Mesenteric fat pad (tissue), 1 donor: Measurements from ENCODE around the gene RMP24.

Experiments used
- DNase-seq: peaks from one replicate; pipeline ENCODE4 v3.0.0-alpha.2; 2020; ENCODE audit warnings: low spot score
- donor health status: DM: yes; HTN: yes; CAD: no.

Gene RMP24

DNA sequence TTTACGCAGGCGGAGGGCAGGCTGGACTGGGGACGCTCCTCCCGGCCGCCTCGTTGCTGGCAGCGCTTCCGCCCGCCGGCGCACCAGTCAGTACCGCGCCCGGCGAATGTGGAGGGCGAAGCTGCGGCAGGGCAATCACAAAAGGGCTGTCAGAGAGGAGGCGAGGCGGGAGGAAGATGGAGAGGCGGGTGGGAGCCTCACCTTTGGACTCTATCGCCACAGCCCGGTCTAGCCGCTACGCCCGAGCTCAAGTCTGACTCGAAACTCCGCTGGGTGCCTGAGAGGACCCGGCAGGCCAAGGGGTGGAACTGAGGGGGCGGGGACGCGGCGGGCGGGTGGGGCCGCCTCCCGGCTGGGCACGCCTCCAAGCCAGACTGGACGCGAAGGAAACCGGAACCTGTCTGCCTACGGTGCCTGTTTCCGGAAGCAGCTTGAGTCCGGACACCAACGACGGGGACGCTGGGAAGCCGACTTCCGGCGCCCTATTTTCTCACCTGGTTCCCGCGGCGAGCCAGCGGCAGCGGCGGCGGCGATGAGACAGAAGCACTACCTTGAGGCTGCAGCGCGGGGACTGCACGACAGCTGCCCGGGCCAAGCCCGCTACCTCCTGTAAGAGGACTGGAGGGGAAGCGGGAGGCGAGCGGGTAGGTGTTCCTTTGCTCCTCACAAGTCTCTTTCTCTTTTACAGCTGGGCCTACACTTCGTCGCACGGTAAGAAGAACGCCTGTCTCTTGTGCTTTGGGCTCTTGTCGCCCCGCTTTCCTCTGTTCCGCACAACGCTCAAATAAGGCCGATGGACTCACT lies at the start of gene RMP24:
TSS of gene RMP24 (plus strand) at position 483 of the 804 bp plus-strand sequence.
- DNase-seq, result peak; percentile 98

DNA sequence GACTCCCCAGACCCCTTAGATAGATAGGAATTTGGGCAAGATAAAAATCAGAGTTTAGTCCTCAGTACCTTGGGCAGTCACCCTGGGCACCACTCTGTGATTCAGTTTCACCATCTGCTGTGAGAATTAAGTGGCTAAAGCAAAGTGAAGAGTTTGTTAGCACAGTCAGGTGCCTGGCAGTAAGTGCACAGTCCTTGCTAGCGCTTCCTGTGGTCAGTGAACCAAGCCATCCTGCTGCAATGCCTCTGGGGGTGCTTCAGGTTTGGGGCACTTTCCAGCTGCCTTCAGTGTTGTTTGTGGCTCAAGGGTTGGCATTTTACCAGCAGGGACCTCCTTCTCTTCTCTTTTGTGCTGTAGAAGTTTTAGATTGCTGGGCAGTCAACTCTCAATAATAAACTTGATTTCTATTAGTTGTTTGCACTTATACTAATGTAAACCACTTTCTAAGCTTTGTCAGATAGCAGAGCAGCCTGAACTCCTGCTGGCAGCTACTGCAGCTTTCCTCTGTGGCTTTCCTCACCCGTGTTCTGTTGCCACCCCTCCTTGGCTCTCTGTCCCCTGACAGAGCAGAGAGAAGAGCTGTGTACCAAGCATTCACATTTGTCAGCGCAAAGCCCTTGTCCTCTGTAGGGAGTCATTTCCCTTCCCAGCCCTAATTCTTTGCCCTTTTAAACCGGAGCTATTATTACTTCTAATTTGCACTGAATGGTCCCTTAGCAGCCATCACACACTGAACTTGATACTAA lies 48.4 kb upstream of the RMP24 start:
- no peak for DNase-seq

DNA sequence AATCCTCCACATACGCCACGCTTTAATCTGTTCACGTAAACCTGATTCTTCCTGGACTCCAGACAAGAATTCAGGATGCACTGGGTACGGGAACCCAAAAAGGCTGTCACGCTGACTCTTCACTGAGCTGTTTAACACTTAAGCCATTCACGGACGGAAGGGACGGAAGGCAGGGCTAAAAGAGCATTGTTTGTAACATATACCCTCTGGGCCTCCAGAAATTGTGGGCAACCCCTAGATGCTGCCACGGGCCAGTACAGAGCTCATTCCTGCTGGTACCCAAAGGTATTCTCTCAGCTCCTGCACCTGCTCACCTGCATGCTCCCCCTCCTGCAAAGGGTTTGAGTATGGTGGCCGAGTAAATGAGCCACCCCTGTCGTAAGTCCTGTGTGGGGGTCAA lies 45.6 kb upstream of the RMP24 start:
- DNase-seq, result no peak

DNA sequence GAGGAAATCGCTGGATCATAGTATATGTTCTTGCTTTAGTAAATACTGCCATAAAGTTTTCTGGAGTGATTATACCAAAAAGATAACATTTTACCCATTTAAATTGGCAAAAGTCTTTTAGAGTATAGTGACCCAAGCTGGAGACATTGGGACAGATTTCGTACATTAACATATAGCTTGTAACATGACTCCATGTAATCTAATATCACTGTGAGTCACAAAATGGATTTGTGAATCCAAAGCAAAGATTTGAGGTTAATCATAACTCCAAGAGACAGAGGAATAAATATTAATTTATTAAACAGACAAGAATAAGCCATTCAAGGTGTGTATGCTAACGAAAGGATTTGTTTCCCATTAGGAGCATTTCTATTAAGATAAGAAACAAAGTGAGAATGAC lies 45.0 kb upstream of the RMP24 start:
- DNase-seq, result no peak

DNA sequence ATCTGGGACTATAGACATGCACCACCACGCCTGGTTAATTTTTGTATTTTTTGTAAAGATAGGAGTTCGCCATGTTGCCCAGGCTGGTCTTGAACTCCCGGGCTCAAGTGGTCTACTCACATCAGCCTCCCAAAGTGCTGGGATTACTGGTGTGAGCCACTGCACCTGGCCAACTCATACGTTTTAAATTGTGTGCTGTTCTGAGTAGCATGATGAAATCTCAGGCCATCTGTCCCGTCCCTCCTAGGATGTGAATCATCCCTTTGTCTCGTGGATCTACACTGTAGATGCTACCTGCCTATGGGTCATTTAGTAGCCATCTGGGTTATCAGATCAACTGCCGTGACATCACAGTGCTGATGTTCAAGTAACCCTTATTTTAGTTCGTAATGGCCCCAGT lies 38.5 kb upstream of the RMP24 start:
- no peak for DNase-seq

DNA sequence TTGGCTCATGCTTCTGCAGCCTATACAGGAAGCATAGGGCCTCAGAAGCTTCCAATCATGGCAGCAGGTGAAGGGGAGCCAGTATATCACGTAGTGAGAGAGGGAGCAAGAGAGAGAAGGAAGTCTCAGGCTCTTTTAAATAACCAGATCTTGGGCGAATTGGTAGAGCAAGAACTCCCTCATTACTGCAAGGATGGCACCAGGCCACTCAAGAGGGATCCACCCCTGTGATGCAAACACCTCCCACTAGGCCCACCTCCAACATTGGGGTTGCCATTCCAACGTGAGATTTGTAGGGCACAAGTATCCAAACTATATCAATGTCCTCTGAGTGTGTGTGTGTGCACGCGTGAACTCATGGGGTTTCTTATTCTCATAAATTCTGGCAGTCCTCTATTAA lies 37.6 kb upstream of the RMP24 start:
- DNase-seq, result no peak

DNA sequence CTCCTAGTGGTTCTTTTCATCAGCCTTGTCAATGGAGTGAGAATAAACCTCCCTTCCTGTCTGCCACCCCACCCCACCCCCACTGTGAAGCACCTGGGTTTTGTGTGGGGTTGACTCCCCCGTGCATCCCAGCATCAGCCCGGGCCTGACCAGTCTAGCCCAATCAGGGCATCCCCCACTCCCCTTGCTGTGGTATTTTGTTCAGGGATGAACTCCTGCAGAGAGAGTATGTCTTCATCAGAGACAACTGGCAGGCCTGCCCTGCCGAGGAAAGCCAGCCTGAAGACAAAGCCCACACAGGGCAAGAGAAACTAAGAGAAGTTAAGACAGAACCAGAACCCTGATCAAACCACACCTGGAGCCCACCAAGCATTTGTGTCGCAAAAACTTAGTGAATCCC lies 36.7 kb upstream of the RMP24 start:
- DNase-seq, result no peak

DNA sequence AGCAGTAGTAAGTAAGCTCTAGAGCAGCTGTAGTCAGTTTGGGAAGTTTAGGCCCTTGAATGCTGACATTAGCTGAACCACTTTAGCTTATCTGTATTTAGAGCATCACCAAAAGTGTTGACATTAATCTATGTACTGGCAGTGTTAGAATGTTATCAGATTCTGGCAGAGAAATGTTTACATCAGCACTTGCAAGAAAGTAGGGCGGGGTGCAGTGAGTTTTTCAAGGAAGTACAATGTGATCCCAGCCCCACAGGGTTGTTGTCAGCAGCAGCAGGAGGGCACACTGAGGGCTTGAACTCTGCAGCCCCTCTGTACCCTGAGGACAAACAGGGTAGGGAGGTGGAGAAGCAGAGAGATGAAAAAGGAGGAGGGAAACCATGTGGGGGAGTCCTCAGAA lies 35.5 kb upstream of the RMP24 start:
- no peak for DNase-seq

DNA sequence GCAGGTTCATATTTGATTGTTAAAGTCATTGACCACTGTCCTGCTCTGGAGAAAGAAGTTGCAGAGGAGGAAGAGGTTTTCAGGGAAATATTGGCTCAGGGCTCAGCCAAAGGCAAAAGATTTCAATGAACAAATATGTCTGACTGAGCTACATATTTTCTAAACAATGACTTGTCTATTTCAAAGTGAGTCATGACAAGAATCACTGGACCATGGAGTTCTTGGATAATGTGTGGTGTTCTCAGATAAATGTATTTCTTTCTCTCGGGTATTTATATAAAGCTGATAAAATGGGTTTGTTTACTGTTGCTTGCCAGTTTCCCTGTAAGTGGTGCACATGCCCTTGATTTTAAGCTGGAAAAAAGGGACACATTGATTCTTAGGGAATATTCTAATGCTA lies 34.3 kb upstream of the RMP24 start:
- no peak for DNase-seq

DNA sequence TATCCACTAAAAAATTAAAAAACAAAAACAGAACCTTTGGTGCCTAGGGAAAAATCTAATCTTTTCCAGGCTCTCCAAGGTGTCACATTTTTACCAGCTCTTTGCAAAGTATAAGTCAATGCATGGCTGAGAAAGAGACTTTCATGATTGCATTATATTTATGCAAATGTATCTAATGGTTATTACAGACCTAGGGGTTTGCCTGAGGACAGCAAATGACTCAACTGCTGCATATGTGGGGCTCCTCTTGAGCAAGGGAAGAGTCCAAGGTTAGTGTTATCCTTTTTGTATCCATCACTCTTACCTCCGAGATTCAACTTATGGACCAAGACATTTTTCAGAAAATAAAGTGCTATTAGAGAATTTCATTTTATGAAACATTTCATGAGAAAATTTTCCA lies 33.9 kb upstream of the RMP24 start:
- no peak for DNase-seq

DNA sequence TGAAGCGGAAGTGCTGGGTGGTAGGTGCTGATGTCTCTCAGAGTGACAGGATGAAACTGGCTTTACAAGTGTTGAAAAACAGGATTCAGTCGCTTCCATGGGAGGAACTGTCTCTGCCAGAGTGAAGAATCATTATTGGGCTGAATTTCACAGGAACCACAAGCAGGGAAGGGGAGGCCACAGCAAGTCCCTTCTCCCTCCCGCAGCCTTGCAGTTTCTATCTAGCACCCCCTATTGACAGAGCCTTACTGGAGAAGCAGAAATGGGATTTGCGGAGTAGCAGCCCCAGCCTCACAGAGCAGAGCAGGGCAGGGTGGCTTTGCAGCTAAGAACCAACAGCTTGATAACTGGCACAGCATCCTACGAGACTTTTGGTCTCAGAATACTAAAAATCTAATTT lies 33.3 kb upstream of the RMP24 start:
- DNase-seq, result no peak

DNA sequence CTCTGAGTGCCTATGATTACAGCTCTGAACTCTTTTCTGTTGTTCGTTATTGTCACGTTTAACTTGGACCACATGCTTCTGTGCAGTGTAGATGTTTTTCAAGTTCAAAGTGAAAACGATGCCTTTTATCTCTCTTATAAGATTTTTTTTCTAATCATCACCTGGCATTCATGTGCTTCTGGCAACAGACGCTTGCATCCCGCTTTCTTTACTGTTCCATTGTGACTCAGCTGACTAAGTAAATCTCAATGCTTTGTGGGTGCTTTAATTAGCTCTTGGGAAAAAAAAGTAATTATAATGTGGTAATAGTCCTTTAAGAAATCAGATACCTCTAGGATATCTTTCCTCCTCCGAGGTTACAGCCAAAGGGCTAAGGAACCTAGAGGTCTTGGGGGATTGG lies 31.2 kb upstream of the RMP24 start:
- DNase-seq, result no peak

DNA sequence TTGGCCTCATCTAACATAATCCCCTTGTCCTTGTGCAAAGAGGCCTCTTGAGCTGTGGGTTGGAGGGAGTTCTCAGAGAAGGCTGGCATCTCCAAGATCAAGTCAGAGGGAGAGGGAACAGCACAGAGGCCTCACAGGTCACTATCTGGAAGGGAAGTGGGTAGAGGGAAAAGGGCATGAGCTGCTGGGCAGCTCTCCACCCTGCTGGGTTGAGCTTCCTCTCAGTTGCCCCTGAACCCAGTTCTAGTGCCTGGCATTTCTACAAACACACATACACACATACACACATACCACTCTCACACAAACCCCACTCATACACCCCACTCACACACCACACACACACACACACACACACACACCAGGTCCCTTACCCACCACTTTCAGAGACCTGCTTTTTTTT lies 30.3 kb upstream of the RMP24 start:
- no peak for DNase-seq

DNA sequence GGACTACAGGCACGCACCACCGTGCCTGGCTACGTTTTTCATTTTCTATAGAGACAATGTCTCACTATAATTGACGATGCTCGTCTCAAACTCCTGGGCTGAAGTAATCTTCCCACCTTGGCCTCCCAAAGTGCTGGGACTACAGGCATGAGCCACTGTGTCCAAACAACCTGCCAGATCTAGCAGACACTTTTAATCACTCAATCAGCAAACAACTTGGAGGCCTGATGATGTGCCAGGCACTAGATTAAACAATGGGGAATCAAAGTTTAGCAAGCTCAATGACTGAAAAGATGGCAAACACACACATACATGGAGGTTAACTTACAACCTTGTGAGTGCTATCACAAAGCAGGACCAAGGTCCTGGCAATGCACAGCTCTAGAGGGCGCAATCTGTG lies 29.8 kb upstream of the RMP24 start:
- no peak for DNase-seq

DNA sequence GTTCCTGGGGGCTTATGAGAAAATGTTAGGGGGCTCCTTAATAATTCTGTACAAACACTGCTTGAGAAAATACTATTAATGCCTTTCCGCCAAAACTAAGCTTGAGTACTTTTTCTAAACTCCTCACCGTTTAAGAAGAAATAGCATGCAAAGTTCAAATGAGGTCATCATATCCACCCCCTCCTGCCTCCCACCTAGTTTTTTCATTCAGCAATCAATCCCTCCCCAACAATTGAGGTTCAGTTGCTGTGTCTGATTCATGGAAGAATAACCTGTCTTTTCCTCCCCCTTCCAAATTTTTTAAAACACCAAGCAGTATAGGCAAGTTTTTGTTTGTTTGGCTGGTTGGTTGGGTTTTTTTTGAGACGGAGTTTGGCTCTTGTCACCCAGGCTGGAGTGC lies 24.4 kb upstream of the RMP24 start:
- no peak for DNase-seq

DNA sequence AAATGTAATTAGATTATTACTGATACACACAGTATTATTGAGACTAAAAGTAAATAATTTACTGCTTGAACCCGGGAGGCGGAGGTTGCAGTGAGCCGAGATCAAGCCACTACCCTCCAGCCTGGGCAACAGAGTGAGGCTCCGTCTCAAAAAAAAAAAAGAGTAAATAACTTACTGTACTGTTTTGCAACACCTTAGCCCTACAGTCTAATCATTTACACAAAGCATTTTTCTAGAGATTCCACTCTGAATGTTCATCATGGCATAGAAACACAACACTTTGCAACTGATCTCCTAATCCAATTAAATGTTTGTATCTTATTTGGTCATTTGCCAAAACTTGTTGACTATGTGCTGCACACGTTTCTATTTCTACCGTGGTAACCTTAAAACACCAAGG lies 23.4 kb upstream of the RMP24 start:
- no peak for DNase-seq

DNA sequence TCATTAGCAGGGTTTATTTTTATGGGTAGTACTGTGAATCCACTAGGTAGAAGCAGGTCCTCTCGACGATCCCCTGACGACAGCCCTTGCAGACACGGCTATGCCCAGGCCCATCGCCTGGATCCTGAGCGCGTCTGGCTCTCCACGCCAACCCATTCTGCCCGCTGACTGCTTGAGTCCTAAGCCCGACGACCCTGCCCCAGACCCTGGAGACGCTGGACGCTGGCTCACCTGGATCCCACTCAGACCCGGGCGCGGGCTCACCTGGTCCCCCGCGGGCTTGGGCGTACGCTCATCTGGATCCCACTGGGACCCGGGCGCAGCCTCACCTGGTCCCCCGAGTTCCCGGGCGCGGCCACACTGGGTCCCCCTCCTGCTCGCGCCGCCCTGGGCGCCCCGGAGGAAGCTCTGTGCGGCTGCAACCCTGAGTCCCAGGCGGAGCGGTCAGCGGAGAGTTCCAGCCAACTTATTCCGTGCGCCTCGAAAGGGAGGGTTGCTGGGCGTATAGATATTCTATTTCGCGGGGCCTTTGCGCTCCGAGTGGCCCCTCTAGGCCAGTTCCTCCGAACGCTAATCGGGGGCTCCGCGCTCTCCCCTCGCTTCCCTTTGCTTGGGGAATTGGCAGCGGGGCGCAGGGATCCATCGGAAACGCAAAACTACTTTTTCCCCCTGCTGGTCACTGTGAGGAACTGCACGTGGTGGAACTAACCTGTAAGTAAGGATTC lies 22.4 kb upstream of the RMP24 start:
- DNase-seq, result no peak

DNA sequence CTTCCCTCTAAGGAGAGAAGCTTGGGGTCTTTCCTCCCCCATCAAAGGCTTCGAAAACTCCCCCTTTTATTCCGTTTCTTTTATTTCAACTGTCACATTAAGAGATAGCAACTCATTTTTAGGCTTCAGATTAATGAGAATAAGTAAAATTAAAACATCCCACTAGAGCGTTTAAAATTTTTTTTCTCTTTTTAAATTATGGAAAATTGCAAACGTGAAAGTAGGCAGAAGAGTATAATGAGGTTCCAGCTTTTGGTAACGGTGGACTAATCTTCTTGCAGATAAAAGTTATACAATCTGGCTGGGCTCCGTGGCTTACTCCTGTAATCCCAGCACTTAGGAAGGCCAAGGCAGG lies 21.9 kb upstream of the RMP24 start:
- no peak for DNase-seq

DNA sequence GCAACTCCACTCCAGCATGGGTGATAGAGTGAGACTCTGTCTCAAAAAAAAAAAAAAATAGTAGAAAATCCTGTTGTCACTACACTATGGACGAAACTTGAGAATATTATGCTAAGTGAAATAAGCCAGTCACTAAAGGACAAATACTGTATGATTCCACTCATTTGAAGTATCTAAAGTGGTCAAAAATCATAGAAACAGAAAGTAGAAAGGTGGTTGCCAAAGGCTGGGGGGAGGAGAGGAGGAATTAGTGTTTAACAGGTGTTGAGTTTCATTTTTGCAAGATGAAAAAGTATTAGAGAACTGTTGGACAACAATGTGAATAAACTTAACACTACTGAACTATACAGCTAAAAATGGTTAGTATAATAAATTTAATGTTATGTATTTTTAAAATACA lies 18.8 kb upstream of the RMP24 start:
- DNase-seq, result no peak

DNA sequence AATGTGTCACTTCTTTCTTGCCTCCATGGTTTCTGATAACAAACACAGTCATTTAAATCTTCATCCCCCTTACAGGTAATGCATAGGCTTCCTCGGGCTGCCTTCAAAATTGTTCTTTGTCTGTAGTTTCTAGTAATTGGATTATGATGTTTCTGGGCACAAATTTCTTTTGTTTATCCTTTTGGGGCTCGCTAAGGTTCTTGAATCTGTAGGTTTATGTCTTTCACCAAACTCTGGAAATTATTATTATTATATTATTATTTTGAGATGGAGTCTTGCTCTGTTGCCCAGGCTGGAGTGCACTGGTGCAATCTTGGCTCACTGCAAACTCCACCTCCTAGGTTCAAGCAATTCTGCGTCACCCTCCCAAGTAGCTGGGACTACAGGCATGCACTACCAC lies 16.3 kb upstream of the RMP24 start:
- no peak for DNase-seq

DNA sequence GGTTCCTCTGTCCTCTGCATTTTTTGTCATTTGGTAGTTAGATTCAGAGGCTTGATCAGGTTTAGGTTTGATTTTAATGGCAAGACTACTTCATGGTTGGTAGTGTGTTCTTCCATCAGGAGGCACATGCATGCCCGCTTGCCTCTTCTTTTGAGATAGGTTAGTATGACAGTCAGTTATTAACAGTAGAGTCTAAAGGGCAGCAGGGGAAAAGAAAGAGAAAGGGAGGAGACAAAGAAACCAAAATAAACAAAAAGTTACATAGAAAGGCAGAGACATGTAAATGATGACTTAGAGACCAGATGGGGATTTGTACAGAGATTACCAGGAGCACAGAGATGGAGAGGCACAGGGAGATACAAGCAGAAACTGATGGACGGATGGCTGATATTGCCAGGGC lies 10.2 kb upstream of the RMP24 start:
- no peak for DNase-seq

DNA sequence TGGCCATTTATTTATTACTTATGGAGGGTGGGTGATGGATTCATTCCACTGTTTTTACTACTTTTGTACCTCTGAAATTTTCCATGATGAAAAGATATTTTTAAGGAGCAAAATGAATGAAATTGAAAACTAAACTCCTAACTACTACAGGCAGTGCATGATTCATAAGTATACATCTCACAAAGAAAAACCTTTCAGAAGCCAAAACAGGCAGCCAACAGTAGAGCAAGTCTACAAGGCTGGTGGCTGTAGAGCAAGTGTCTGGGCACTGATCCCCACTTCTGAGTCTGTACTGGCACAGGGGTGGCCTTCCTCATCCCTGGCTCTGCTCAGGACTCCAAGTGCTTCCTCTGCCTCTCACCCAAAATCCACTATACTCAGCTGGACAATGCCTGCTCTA lies 8.2 kb upstream of the RMP24 start:
- DNase-seq, result no peak
